COLO668 (cell line): Measurements from ENCODE around the gene TEAD4.
A peak's percentile ranks its signal among the peaks of the same experiment; 100 is the strongest.

ENCODE experiments used
- DNase-seq: peaks from one replicate; lab custom pipeline; 2025; ENCODE audit not compliant: unreplicated experiment; lab: John Stamatoyannopoulos, UW

TEAD4 gene

GRCh38 chr12:3028108-3028507 lies 68.9 kb downstream of the TEAD4 start:
- DNase-seq: no peak

GRCh38 chr12:3030821-3031429 lies 71.7 kb downstream of the TEAD4 start:
- no peak for DNase-seq

GRCh38 chr12:3032161-3032560 lies 73.0 kb downstream of the TEAD4 start:
- DNase-seq: no peak

GRCh38 chr12:3032770-3033538 lies 73.8 kb downstream of the TEAD4 start:
- no peak for DNase-seq

- no peak for DNase-seq
Observed at GRCh38 chr12:3033539-3033867, 74.3 kb downstream of the TEAD4 start.

- DNase-seq: peak; percentile 27
Observed at GRCh38 chr12:3034067-3034750, 75.0 kb downstream of the TEAD4 start.

- no peak for DNase-seq
Observed at GRCh38 chr12:3035171-3035570, 76.0 kb downstream of the TEAD4 start.

GRCh38 chr12:3035815-3036702 lies 76.9 kb downstream of the TEAD4 start:
- DNase-seq: no peak

GRCh38 chr12:3036901-3037600 lies 77.9 kb downstream of the TEAD4 start:
- DNase-seq: no peak

GRCh38 chr12:3038166-3038565 lies 79.0 kb downstream of the TEAD4 start:
- DNase-seq: no peak

- DNase-seq: no peak
Observed at GRCh38 chr12:3038926-3039510, 79.8 kb downstream of the TEAD4 start.

GRCh38 chr12:3040026-3040656 lies 80.9 kb downstream of the TEAD4 start:
- no peak for DNase-seq

GRCh38 chr12:3040663-3041544 lies 81.7 kb downstream of the TEAD4 start:
- no peak for DNase-seq

GRCh38 chr12:3041558-3042164 lies 82.5 kb downstream of the TEAD4 start:
- DNase-seq: peak; percentile 49

- no peak for DNase-seq
Observed at GRCh38 chr12:3042394-3042793, 83.2 kb downstream of the TEAD4 start.

- DNase-seq: no peak
Observed at GRCh38 chr12:3042826-3043225, 83.6 kb downstream of the TEAD4 start.

GRCh38 chr12:3043406-3043805 lies 84.2 kb downstream of the TEAD4 start:
- no peak for DNase-seq

- DNase-seq: no peak
Observed at GRCh38 chr12:3044141-3044630, 85.0 kb downstream of the TEAD4 start.
